Ascending aorta (tissue), 2 donors: ENCODE measurements around the gene SRGAP1. TPM values are rescaled to one million over a fixed set of nuclear protein-coding genes. Genes with fewer than 3 reads are reported as not detected.
"Not testable (repeated sequence)": the region's sequence is repeated elsewhere in the genome, so short reads cannot be mapped to it uniquely, and the experiment has no call there.

ENCODE experiments used
- DNase-seq, 2 donors: peaks; one replicate each; pipeline ENCODE4 v3.0.0-alpha.2; 2019; ENCODE audit warnings: low spot score in 2 of 2
- H3K27ac ChIP-seq, 2 donors: fragments of 200-600 bp; sonication (generic); one replicate each; pipeline ENCODE4 v1.5.1; 2016 to 2017; ENCODE audit warnings: mild to moderate bottlenecking in 1 of 2
- H3K27me3 ChIP-seq: fragments of 200-600 bp; sonication (generic); one replicate; pipeline ENCODE4 v1.5.1; 2017
- H3K36me3 ChIP-seq, 2 donors: fragments of 200-600 bp; sonication (generic); one replicate each; pipeline ENCODE4 v1.5.1; 2016
- H3K4me1 ChIP-seq, 2 donors: fragments of 200-600 bp; sonication (generic); one replicate each; pipeline ENCODE4 v1.5.1; 2016 to 2017; ENCODE audit warnings: mild to moderate bottlenecking in 1 of 2
- H3K4me3 ChIP-seq, 2 donors: fragments of 200-600 bp; sonication (generic); one replicate each; pipeline ENCODE4 v1.5.1; 2016 to 2017; ENCODE audit warnings: mild to moderate bottlenecking in 1 of 2
- H3K9me3 ChIP-seq, 2 donors: fragments of 200-600 bp; sonication (generic); one replicate each; pipeline ENCODE4 v1.5.1; 2016
- CTCF ChIP-seq, 3 experiments: fragments of 200-600 bp in 2 of 3; fragments of 450-650 bp in 1 of 3; sonication (generic) in 2 of 3; IDR thresholded peaks; one replicate each; pipeline ENCODE4 v1.5.1; 2016 to 2019; ENCODE audit warnings: antibody characterized with exemption in 3 of 3, mild to moderate bottlenecking in 1 of 3, moderate library complexity in 1 of 3
- intact Hi-C: fragments of 100-400 bp; cut with DNase I; formaldehyde crosslinking; loops from one replicate; pipeline ENCODE4 v1.15.1; 2023
- total RNA-seq: library from RNA; depleted of rRNA; stranded (reverse); fragments of >200 nt; gene quantifications from one replicate; pipeline ENCODE4 v1.1.0, GENCODE V29; 2016

The SRGAP1 gene
- total RNA-seq, 1 donor from 2014 or later: 5.5 TPM

- DNase-seq: no peak
- no peaks in the 10 kb centered on the region for H3K27me3 ChIP-seq
- no peak overlapping the region for H3K4me3 ChIP-seq
- intact Hi-C loops: no loop called here
- no peak for TF ChIP-seq CTCF (IDR thresholded peaks at IDR 0.05)
- no peaks in the 10 kb centered on the region for H3K4me1 ChIP-seq
- H3K9me3 ChIP-seq: no peaks in the 10 kb centered on the region
- no peak overlapping the region for H3K27ac ChIP-seq
- peaks cover 0 to 6% of the 10 kb centered on the region in 2 donors for H3K36me3 ChIP-seq
These were observed 349.4 kb downstream of the SRGAP1 start for GRCh38 chr12:64193931-64194330.

- H3K4me3 ChIP-seq: no peak overlapping the region
- no peaks in the 10 kb centered on the region for H3K9me3 ChIP-seq
- intact Hi-C loops: no loop called here
- TF ChIP-seq CTCF (IDR thresholded peaks at IDR 0.05): no peak
- H3K27ac ChIP-seq: no peak overlapping the region
- no peaks in the 10 kb centered on the region for H3K27me3 ChIP-seq
- no peaks in the 10 kb centered on the region for H3K4me1 ChIP-seq
- H3K36me3 ChIP-seq: peaks cover 0 to 6% of the 10 kb centered on the region in 2 donors
- no peak for DNase-seq
These were observed 350.0 kb downstream of the SRGAP1 start for GRCh38 chr12:64194333-64195149.

GRCh38 chr12:64195841-64196240, 351.3 kb downstream of the SRGAP1 start:
- H3K9me3 ChIP-seq, H3K36me3 ChIP-seq, H3K4me3 ChIP-seq, H3K27me3 ChIP-seq, H3K27ac ChIP-seq, DNase-seq, intact Hi-C loops, H3K4me1 ChIP-seq: not testable (repeated sequence)

GRCh38 chr12:64203036-64203435, 358.5 kb downstream of the SRGAP1 start:
- no peaks in the 10 kb centered on the region for H3K4me1 ChIP-seq
- H3K27ac ChIP-seq: no peak overlapping the region
- intact Hi-C loops: no loop called here
- H3K9me3 ChIP-seq: no peaks in the 10 kb centered on the region
- peaks cover 2 to 3% of the 10 kb centered on the region in 2 donors for H3K36me3 ChIP-seq
- no peak for DNase-seq
- no peaks in the 10 kb centered on the region for H3K27me3 ChIP-seq
- TF ChIP-seq CTCF (IDR thresholded peaks at IDR 0.05): no peak
- H3K4me3 ChIP-seq: no peak overlapping the region

- no peaks in the 10 kb centered on the region for H3K4me1 ChIP-seq
- H3K27me3 ChIP-seq: no peaks in the 10 kb centered on the region
- no peaks in the 10 kb centered on the region for H3K9me3 ChIP-seq
- DNase-seq: no peak
- intact Hi-C loops: no loop called here
- H3K36me3 ChIP-seq: peaks cover 2 to 3% of the 10 kb centered on the region in 2 donors
- TF ChIP-seq CTCF (IDR thresholded peaks at IDR 0.05): no peak
- no peak overlapping the region for H3K27ac ChIP-seq
- H3K4me3 ChIP-seq: no peak overlapping the region
These were observed 359.3 kb downstream of the SRGAP1 start for GRCh38 chr12:64203775-64204174.

- Histone ChIP-seq H3K4me1 (no peaks in the 10 kb centered on the region), H3K4me3 (no peak overlapping the region), H3K9me3 (no peaks in the 10 kb centered on the region), H3K27me3 (no peaks in the 10 kb centered on the region), H3K27ac (no peak overlapping the region), H3K36me3 (peaks cover 2 to 3% of the 10 kb centered on the region in 2 donors)
- intact Hi-C loops: no loop called here
- no peak for TF ChIP-seq CTCF (IDR thresholded peaks at IDR 0.05)
- DNase-seq: no peak
These were observed 361.0 kb downstream of the SRGAP1 start for GRCh38 chr12:64205542-64205941.
